Transverse colon (tissue), 4 donors: Measurements from ENCODE around the gene PAK4. TPM values are rescaled to one million over a fixed set of nuclear protein-coding genes. Genes with fewer than 3 reads are reported as not detected.

ENCODE experiments used
- DNase-seq: peaks from one replicate; pipeline ENCODE4 v3.0.0-alpha.2; 2019
- H3K27ac ChIP-seq, 4 donors: fragments of 200-600 bp; sonication (generic); 2 replicates each; pipeline ENCODE4 v1.5.1; 2016 to 2018; ENCODE audit warnings: inconsistent platforms in 4 of 4
- H3K27me3 ChIP-seq: fragments of 200-600 bp; sonication (generic); 2 replicates; pipeline ENCODE4 v1.5.1; 2017; ENCODE audit warnings: inconsistent platforms
- H3K36me3 ChIP-seq, 4 donors: fragments of 200-600 bp; sonication (generic); 2 replicates each; pipeline ENCODE4 v1.5.1; 2017 to 2019; ENCODE audit warnings: inconsistent platforms in 4 of 4
- H3K4me1 ChIP-seq, 4 donors: fragments of 200-600 bp; sonication (generic); 2 replicates each; pipeline ENCODE4 v1.5.1; 2017 to 2020; ENCODE audit warnings: inconsistent platforms in 4 of 4
- H3K4me3 ChIP-seq, 4 donors: fragments of 200-600 bp; sonication (generic); 1 replicate in 1 of 4; 2 replicates in 3 of 4; pipeline versions ENCODE4 v1.5.1 to v1.6.1; 2017 to 2019; ENCODE audit warnings: inconsistent platforms in 4 of 4
- H3K9me3 ChIP-seq, 2 donors: fragments of 200-600 bp; sonication (generic); 2 replicates each; pipeline ENCODE4 v1.5.1; 2017 to 2019; ENCODE audit warnings: inconsistent platforms in 2 of 2
- CTCF ChIP-seq, 5 experiments: fragments of 200-600 bp in 3 of 5; fragments of 450-650 bp in 2 of 5; sonication (generic) in 3 of 5; IDR thresholded peaks; 1 replicate in 2 of 5; 2 replicates in 3 of 5; pipeline ENCODE4 v1.5.1; 2016 to 2017; ENCODE audit warnings: antibody characterized with exemption in 5 of 5, inconsistent platforms in 3 of 5, mild to moderate bottlenecking in 2 of 5, moderate library complexity in 1 of 5
- EP300 ChIP-seq: sonication (generic); formaldehyde crosslinking; IDR thresholded peaks from one replicate; pipeline ENCODE4 v1.6.1; 2017; ENCODE audit warnings: antibody characterized with exemption, low read depth
- POLR2A ChIP-seq: fragments of 450-650 bp; IDR thresholded peaks from one replicate; pipeline ENCODE4 v1.6.1; 2016; ENCODE audit warnings: antibody characterized with exemption, mild to moderate bottlenecking, moderate library complexity
- POLR2AphosphoS5 ChIP-seq, 3 donors: sonication (generic); formaldehyde crosslinking; IDR thresholded peaks; one replicate each; pipeline ENCODE4 v1.6.1; 2016; ENCODE audit warnings: antibody characterized with exemption in 3 of 3
- WGBS, 2 donors: methylation state at CpG; one replicate each; pipeline ENCODE4 v1.1.5; 2018; ENCODE audit warnings: low coverage in 1 of 2; 5-methylcytosine and 5-hydroxymethylcytosine counted together
- in situ Hi-C, 4 donors: fragments of 200-750 bp; cut with MboI; loops; one replicate each; pipeline versions ENCODE4 v1.15.0 to v1.15.1; 2017; ENCODE audit warnings: low sequenced_read_pairs in 3 of 4, low pct_ligation_motif_present in 1 of 4, low pct_unique_long_range_greater_than_20kb in 1 of 4
- intact Hi-C: fragments of 100-400 bp; cut with DNase I; formaldehyde crosslinking; loops from one replicate; pipeline ENCODE4 v1.15.1; 2023; ENCODE audit warnings: low total_unique reads
- total RNA-seq, 4 donors: library from RNA; depleted of rRNA; stranded (reverse); fragments of >200 nt; gene quantifications; one replicate each; pipeline ENCODE4 v1.1.0, GENCODE V29; 2016

The PAK4 gene
- total RNA-seq, 4 donors from 2014 or later, result 43.8 to 96.1 (median 63.2) TPM

GRCh38 chr19:39148939-39149529 lies 23.4 kb downstream of the PAK4 start:
- DNase-seq, result no peak
- H3K27ac ChIP-seq, result no peak overlapping the region
- intact Hi-C loops, result no loop called here
- no peaks in the 10 kb centered on the region for H3K27me3 ChIP-seq
- no peak overlapping the region for H3K4me3 ChIP-seq
- WGBS, 2 donors, result 92 to 97% methylated on average over 8 to 10 of the region's 10 CpGs
- no peaks in the 10 kb centered on the region for H3K36me3 ChIP-seq
- H3K4me1 ChIP-seq, result peaks cover 19 to 31% (median 25%) of the 10 kb centered on the region in 4 donors
- TF ChIP-seq POLR2A (no peak), EP300 (no peak), CTCF (IDR thresholded peaks at IDR 0.05) (no peak), POLR2AphosphoS5 (IDR thresholded peaks at IDR 0.05) (no peak)
- no peaks in the 10 kb centered on the region for H3K9me3 ChIP-seq
- in situ Hi-C loops, result no loop called here

DNA sequence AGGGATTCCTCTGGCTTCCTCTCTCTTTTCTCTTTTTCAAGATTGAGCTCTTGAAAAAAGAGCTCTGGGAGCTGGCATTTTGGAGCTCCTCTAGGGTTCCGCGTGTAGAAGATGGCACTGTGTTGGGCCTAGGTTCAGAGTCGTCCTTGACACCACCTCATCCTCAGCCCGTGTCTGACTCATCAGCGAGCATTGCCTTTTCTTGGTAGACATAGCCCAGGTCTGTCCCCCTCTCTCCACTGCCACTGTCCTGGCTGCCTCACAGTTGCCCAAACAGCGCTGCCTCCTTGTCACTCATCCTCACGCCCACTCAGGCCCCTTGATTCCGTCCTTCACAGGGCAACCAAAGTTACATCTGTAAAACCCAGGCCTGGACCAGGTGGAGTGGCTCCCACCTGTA lies 24.6 kb downstream of the PAK4 start:
- Histone ChIP-seq H3K36me3 (no peaks in the 10 kb centered on the region), H3K4me3 (no peak overlapping the region), H3K27me3 (no peaks in the 10 kb centered on the region), H3K9me3 (no peaks in the 10 kb centered on the region), H3K27ac (no peak overlapping the region), H3K4me1 (peaks cover 12 to 31% (median 23%) of the 10 kb centered on the region in 4 donors)
- intact Hi-C loops, result no loop called here
- TF ChIP-seq POLR2A, result no peak
- no peak for TF ChIP-seq CTCF (IDR thresholded peaks at IDR 0.05)
- TF ChIP-seq EP300, result no peak
- no peak for TF ChIP-seq POLR2AphosphoS5 (IDR thresholded peaks at IDR 0.05)
- DNase-seq, result no peak
- 92 to 93% methylated on average over 8 of the region's 8 CpGs for WGBS, 2 donors
- in situ Hi-C loops, result no loop called here

DNA sequence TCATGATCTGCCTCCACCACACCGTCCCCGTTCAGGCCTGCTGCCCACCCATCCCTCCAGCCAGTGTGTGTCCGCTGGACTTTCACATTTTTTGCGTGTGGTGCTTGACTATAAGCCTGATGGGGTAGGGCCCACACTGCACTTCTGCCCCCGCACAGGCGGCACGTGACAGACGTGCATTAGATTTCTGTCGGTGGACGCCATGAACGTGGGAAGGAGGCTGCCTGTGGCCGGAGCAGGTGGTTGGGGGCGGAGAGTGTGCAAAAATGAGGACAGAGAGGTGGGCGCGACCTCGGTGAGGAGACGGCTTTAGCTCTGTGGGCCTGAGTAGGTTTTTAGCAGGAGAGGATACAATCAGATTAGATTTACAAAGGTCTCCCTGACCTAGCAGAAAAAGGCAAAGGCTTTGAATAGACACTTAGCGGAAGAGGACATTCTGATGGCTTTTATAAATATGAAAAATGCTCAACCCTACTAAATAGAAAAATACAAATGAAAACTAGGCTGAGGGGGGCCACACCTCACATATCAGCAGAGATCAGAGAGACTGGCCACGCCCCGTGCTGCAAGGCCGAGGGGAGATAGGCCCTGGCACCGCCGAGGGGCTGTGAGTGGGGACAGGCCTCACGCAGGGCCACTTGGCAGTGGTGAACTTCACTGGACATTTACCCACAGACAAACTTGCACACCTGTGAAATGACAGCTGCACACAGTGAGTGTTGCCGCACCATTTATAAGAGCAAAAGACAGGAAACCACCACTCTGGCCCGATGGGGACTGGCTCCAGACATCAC lies 25.4 kb downstream of the PAK4 start:
- Histone ChIP-seq H3K4me3 (no peak overlapping the region), H3K27me3 (no peaks in the 10 kb centered on the region), H3K4me1 (peaks cover 6 to 31% (median 21%) of the 10 kb centered on the region in 4 donors), H3K27ac (no peak overlapping the region), H3K9me3 (no peaks in the 10 kb centered on the region), H3K36me3 (no peaks in the 10 kb centered on the region)
- no peak for TF ChIP-seq POLR2A
- TF ChIP-seq CTCF (IDR thresholded peaks at IDR 0.05), result no peak
- TF ChIP-seq EP300, result no peak
- TF ChIP-seq POLR2AphosphoS5 (IDR thresholded peaks at IDR 0.05), result no peak
- in situ Hi-C loops (no loop called here), intact Hi-C loops (no loop called here)
- 74 to 84% methylated on average over 17 to 26 of the region's 26 CpGs for WGBS, 2 donors
- DNase-seq, result no peak

DNA sequence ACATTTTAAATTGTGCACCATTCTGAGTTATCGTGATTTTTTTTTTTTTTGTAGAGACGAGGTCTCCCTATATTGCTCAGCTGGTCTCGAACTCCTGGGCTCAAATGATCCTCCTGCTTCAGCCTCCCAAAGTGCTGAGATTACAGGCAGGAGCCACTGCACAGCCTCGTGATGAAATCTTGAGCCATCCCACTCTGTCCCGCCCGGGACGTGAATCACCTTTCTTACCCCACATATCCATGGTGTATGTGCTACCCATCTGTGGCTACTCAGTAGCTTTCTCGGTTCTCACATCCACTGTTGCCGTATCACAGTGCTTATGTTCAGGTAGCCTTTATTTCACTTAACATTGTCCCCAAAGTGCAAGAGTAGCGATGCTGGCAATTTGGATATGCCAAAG lies 26.5 kb downstream of the PAK4 start:
- in situ Hi-C loops (no loop called here), intact Hi-C loops (no loop called here)
- H3K36me3 ChIP-seq, result no peaks in the 10 kb centered on the region
- TF ChIP-seq CTCF (IDR thresholded peaks at IDR 0.05) (no peak), POLR2A (no peak), POLR2AphosphoS5 (IDR thresholded peaks at IDR 0.05) (no peak), EP300 (no peak)
- WGBS, 2 donors, result 92 to 100% methylated on average over 2 to 10 of the region's 10 CpGs
- no peak overlapping the region for H3K4me3 ChIP-seq
- no peak for DNase-seq
- H3K27ac ChIP-seq, result no peak overlapping the region
- no peaks in the 10 kb centered on the region for H3K27me3 ChIP-seq
- peaks cover 12 to 34% (median 28%) of the 10 kb centered on the region in 4 donors for H3K4me1 ChIP-seq
- H3K9me3 ChIP-seq, result no peaks in the 10 kb centered on the region
